HepG2 (cell line): ENCODE measurements around the gene ZDHHC14. TPM values are rescaled to one million over a fixed set of nuclear protein-coding genes. Genes with fewer than 3 reads are reported as not detected.

ENCODE experiments used
- ATAC-seq: fragments of 200-7000 bp; cut with Tn5 transposase; 3 replicates; pipeline ENCODE4 v1.9.1; 2020; ENCODE audit warnings: mild to moderate bottlenecking, moderate library complexity
- BruUV-seq: library from RNA; stranded (reverse); fragments of 400-500 nt; replicated peaks from 2 replicates; lab custom pipeline; 2021; lab: Mats Ljungman, UMichigan
- CTCF ChIA-PET: fragments of 300-600 bp; formaldehyde crosslinking; extraction: SDS; loops from one replicate; lab custom pipeline; 2021; ENCODE audit warnings: low total read pairs, inconsistent platforms, low intra/inter-chr PET ratio; lab: Yijun Ruan, JAX
- POLR2A ChIA-PET: fragments of 350-600 bp; sonication (Branson Sonifier 250); formaldehyde crosslinking; loops from one replicate; lab custom pipeline; 2020; ENCODE audit warnings: antibody characterized with exemption, inconsistent platforms; lab: Yijun Ruan, JAX
- DNase-seq: peaks from one replicate; pipeline ENCODE4 v3.0.0-alpha.2; 2015; ENCODE audit warnings: low spot score
- FAIRE-seq: peaks from 3 replicates; lab custom pipeline; 2011; peaks lifted over from hg19 to GRCh38; lab: Jason Lieb, UNC
- H2AFZ ChIP-seq: one replicate; pipeline ENCODE4 v1.6.1; 2011; ENCODE audit warnings: low read length, inconsistent platforms
- H3K27ac ChIP-seq: fragments of 300-600 bp; 3 replicates; pipeline ENCODE4 v1.8.0; 2011; ENCODE audit warnings: mixed run types, mild to moderate bottlenecking, mixed read lengths, low read length, inconsistent platforms; ENCODE audit not compliant: insufficient read depth; ENCODE audit errors: extremely low read length
- H3K27me3 ChIP-seq, 2 experiments: fragments of 200-600 bp in 1 of 2; 2 replicates in 1 of 2; 3 replicates in 1 of 2; pipeline versions ENCODE4 v1.6.0 to v1.8.0; 2011; ENCODE audit warnings: low read length in 2 of 2, mild to moderate bottlenecking in 2 of 2, moderate library complexity in 2 of 2, inconsistent platforms in 1 of 2; ENCODE audit not compliant: insufficient read depth in 2 of 2, control insufficient read depth in 1 of 2
- H3K36me3 ChIP-seq, 2 experiments: fragments of 200-600 bp in 1 of 2; replicated peaks in 1 of 2; 2 replicates in 1 of 2; 3 replicates in 1 of 2; pipeline versions ENCODE4 v1.5.1 to v1.8.0; 2011; ENCODE audit warnings: low read length in 2 of 2, inconsistent platforms in 1 of 2; ENCODE audit not compliant: insufficient read depth in 2 of 2, control insufficient read depth in 1 of 2
- H3K4me1 ChIP-seq: 2 replicates; pipeline ENCODE4 v1.5.1; 2012; ENCODE audit warnings: low read length, inconsistent platforms; ENCODE audit not compliant: insufficient read depth
- H3K4me2 ChIP-seq: 2 replicates; pipeline ENCODE4 v1.6.0; 2011; ENCODE audit warnings: low read depth, low read length, inconsistent platforms
- H3K4me3 ChIP-seq, 3 experiments: fragments of 200-600 bp in 1 of 3; sonication (generic), shearing (Covaris generic) in 1 of 3; replicated peaks in 1 of 3; 2 replicates each; pipeline ENCODE4 v1.5.1; 2011 to 2016; ENCODE audit warnings: low read length in 3 of 3, inconsistent platforms in 2 of 3, low read depth in 2 of 3, mild to moderate bottlenecking in 2 of 3, control low read depth in 1 of 3, mixed read lengths in 1 of 3; ENCODE audit not compliant: insufficient read depth in 1 of 3
- H3K79me2 ChIP-seq: one replicate; pipeline ENCODE4 v1.6.1; 2011; ENCODE audit warnings: low read length, inconsistent platforms; ENCODE audit not compliant: insufficient read depth
- H3K9ac ChIP-seq: 2 replicates; pipeline ENCODE4 v1.6.0; 2011; ENCODE audit warnings: mild to moderate bottlenecking, low read depth, low read length, inconsistent platforms; ENCODE audit not compliant: insufficient read depth
- H3K9me3 ChIP-seq: 2 replicates; pipeline ENCODE4 v1.5.1; 2012; ENCODE audit warnings: mild to moderate bottlenecking, low read length
- H4K20me1 ChIP-seq: 2 replicates; pipeline ENCODE4 v1.6.0; 2011; ENCODE audit warnings: inconsistent platforms, mild to moderate bottlenecking, low read length, moderate library complexity; ENCODE audit not compliant: insufficient read depth
- AGO1 ChIP-seq: fragments of 200-400 bp; formaldehyde crosslinking; IDR thresholded peaks from 2 replicates; pipeline ENCODE4 v1.6.1; 2017; ENCODE audit warnings: mild to moderate bottlenecking, low read depth, low read length, moderate library complexity; ENCODE audit not compliant: poor library complexity, severe bottlenecking
- ARID4A ChIP-seq: sonication (generic); formaldehyde crosslinking; IDR thresholded peaks from 2 replicates; pipeline ENCODE4 v1.5.0; 2020; ENCODE audit warnings: mild to moderate bottlenecking, missing genetic modification reagents, borderline replicate concordance
- CBX2 ChIP-seq, 2 experiments: fragments of 200-600 bp in 1 of 2; sonication (generic); formaldehyde crosslinking in 1 of 2; IDR thresholded peaks; 2 replicates each; pipeline versions ENCODE4 v1.7.0 to v1.8.1; 2018 to 2022; ENCODE audit warnings: low read depth in 2 of 2, low read length in 1 of 2, mild to moderate bottlenecking in 1 of 2, missing genetic modification reagents in 1 of 2
- DRAP1 ChIP-seq: IDR thresholded peaks from 2 replicates; pipeline ENCODE4 v1.6.1; 2016; ENCODE audit warnings: missing genetic modification reagents, missing compliant biosample characterization
- JARID2 ChIP-seq: sonication (generic); formaldehyde crosslinking; IDR thresholded peaks from 2 replicates; pipeline ENCODE4 v1.8.1; 2023; ENCODE audit warnings: missing genetic modification reagents, inconsistent platforms; ENCODE audit not compliant: insufficient replicate concordance
- NBN ChIP-seq: fragments of 450-650 bp; conservative IDR thresholded peaks from 2 replicates; pipeline ENCODE4 v1.6.1; 2017
- RXRA ChIP-seq: sonication (generic); formaldehyde crosslinking; IDR thresholded peaks from 2 replicates; pipeline ENCODE4 v1.5.1; 2020; ENCODE audit warnings: missing genetic modification reagents
- SIN3A ChIP-seq: IDR thresholded peaks from 2 replicates; pipeline ENCODE4 v1.6.1; 2011; ENCODE audit warnings: low read depth, mild to moderate bottlenecking, control low read depth, low read length, borderline replicate concordance
- TBX2 ChIP-seq: sonication (generic); formaldehyde crosslinking; IDR thresholded peaks from 2 replicates; pipeline ENCODE4 v1.5.0; 2020; ENCODE audit warnings: missing genetic modification reagents, mild to moderate bottlenecking, borderline replicate concordance
- WGBS: methylation state at CpG from one replicate; pipeline ENCODE4 v1.1.6; 2017; ENCODE audit warnings: low lambda C conversion rate; 5-methylcytosine and 5-hydroxymethylcytosine counted together
- in situ Hi-C: cut with HindIII; loops from 2 replicates; pipeline ENCODE4 v1.10.0; 2017; ENCODE audit warnings: low pct_unique_long_range_greater_than_20kb; ENCODE audit not compliant: extremely low pct_ligation_motif_present
- intact Hi-C: fragments of 100-400 bp; cut with micrococcal nuclease; formaldehyde crosslinking; loops from one replicate; pipeline ENCODE4 v1.10.0; 2022; ENCODE audit not compliant: unreplicated experiment
- polyA plus RNA-seq, 8 experiments: library from polyadenylated mRNA; depleted of rRNA in 3 of 8; stranded (reverse) in 7 of 8; unstranded in 1 of 8; fragments of >200 nt; fragmentation: Illumina TruSeq in 4 of 8; extraction: Trizol in 4 of 8; gene quantifications; 2 replicates each; pipeline versions ENCODE4 v1.2.1 to v1.2.3, GENCODE V29; 2011 to 2016; ENCODE audit warnings: low read depth in 4 of 8, missing spikeins in 1 of 8, mixed read lengths in 1 of 8; ENCODE audit not compliant: insufficient read depth in 1 of 8
- total RNA-seq, 5 experiments: library from RNA; depleted of rRNA; stranded (reverse); fragments of >200 nt; fragmentation: Illumina TruSeq; extraction: Trizol; gene quantifications; 2 replicates each; pipeline ENCODE4 v1.2.3, GENCODE V29; 2016; ENCODE audit warnings: low read depth in 1 of 5

The ZDHHC14 gene
- total and polyA plus RNA-seq, 2 of the 13 experiments (the other 11 are each of a cell fraction or from before 2014, with no cell fraction given): 3.7 to 9.5 TPM

GRCh38 chr6:157550114-157550989 lies 169.4 kb downstream of the ZDHHC14 start:
- WGBS: 83% methylated on average over 12 of the region's 12 CpGs
- no TSS peak for BruUV-seq
- H4K20me1 ChIP-seq: no peaks in the 10 kb centered on the region
- ChIA-PET CTCF (no interaction called here), POLR2A (no interaction called here)
- H3K4me1 ChIP-seq: no peaks in the 10 kb centered on the region
- H3K79me2 ChIP-seq: no peaks in the 10 kb centered on the region
- no peak for ATAC-seq
- DNase-seq: no peak
- H3K9ac ChIP-seq: no peak overlapping the region
- H3K27ac ChIP-seq: no peak overlapping the region
- H2AFZ ChIP-seq: no peak overlapping the region
- H3K27me3 ChIP-seq: no peaks in the 10 kb centered on the region
- TF ChIP-seq NBN (no peak), RXRA (CRISPR knock-in tag) (no peak), AGO1 (no peak), TBX2 (CRISPR knock-in tag) (no peak), DRAP1 (no peak), CBX2 (IDR thresholded peaks at IDR 0.05; ENCODE audit: low read depth, low read length) (no peak), CBX2 (CRISPR knock-in tag; IDR thresholded peaks at IDR 0.05; ENCODE audit: low read depth) (no peak), SIN3A (no peak), ARID4A (CRISPR knock-in tag) (0 out of 2 replicates have a peak, but pooled peaks have one; percentile 16), JARID2 (CRISPR knock-in tag) (no peak)
- intact Hi-C loops: no loop called here
- H3K4me3 ChIP-seq: no peak overlapping the region
- H3K4me2 ChIP-seq: no peak overlapping the region
- in situ Hi-C loops: no loop called here
- no peaks in the 10 kb centered on the region for H3K36me3 ChIP-seq
- H3K9me3 ChIP-seq: no peaks in the 10 kb centered on the region
- FAIRE-seq: no peak
